ENCODE data around the gene TMEM253.

DNA sequence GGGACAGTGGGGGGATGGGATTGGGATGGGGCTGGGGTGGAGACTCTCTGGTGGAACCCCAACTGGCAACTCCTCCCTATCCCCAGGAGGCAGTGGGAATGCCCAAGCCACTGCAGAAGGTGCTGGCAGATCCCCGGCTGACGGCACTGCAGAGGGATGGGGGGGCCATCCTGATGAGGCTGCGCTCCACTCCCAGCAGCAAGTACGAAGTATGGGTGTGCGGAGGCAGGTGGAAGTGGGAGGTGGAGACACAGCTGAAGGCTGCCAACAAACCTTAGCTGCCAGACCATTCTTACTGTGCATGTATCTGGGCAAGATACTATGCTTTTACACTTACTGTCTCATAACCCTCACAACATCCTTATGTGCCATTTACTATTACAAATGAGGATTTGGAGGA is 22.6 kb upstream of the TMEM253 start:
- TF ChIP-seq, protein P1, sequence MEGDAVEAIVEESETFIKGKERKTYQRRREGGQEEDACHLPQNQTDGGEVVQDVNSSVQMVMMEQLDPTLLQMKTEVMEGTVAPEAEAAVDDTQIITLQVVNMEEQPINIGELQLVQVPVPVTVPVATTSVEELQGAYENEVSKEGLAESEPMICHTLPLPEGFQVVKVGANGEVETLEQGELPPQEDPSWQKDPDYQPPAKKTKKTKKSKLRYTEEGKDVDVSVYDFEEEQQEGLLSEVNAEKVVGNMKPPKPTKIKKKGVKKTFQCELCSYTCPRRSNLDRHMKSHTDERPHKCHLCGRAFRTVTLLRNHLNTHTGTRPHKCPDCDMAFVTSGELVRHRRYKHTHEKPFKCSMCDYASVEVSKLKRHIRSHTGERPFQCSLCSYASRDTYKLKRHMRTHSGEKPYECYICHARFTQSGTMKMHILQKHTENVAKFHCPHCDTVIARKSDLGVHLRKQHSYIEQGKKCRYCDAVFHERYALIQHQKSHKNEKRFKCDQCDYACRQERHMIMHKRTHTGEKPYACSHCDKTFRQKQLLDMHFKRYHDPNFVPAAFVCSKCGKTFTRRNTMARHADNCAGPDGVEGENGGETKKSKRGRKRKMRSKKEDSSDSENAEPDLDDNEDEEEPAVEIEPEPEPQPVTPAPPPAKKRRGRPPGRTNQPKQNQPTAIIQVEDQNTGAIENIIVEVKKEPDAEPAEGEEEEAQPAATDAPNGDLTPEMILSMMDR (IDR thresholded peaks at IDR 0.05), result no peak
- TF ChIP-seq POLR2A (IDR thresholded peaks at IDR 0.05), result no peak

Measured in esophagus squamous epithelium (tissue), 4 donors.